GM12872 (cell line): ENCODE results near the gene GALNT13.

Source experiments
- CTCF ChIP-seq: IDR thresholded peaks from 3 replicates; pipeline ENCODE4 v1.5.1; 2011; ENCODE audit warnings: low read depth, mild to moderate bottlenecking, low read length, moderate library complexity; ENCODE audit not compliant: insufficient read depth

GALNT13 gene

GRCh38 chr2:154459286-154459685 lies 587.6 kb downstream of the GALNT13 start:
- no peak for TF ChIP-seq CTCF

GRCh38 chr2:154462634-154463033 lies 590.9 kb downstream of the GALNT13 start:
- TF ChIP-seq CTCF, result no peak

GRCh38 chr2:154466226-154466625 lies 594.5 kb downstream of the GALNT13 start:
- no peak for TF ChIP-seq CTCF

- TF ChIP-seq CTCF, result no peak
Observed at GRCh38 chr2:154470376-154470775, 598.7 kb downstream of the GALNT13 start.

GRCh38 chr2:154477319-154477718 lies 605.6 kb downstream of the GALNT13 start:
- no peak for TF ChIP-seq CTCF

GRCh38 chr2:154480521-154480920 lies 608.8 kb downstream of the GALNT13 start:
- no peak for TF ChIP-seq CTCF

GRCh38 chr2:154481336-154481735 lies 609.6 kb downstream of the GALNT13 start:
- no peak for TF ChIP-seq CTCF
